Measurements from ENCODE around the gene PCSK5. TPM values are rescaled to one million over a fixed set of nuclear protein-coding genes. Genes with fewer than 3 reads are reported as not detected.

Gene PCSK5
- total RNA-seq, 2 experiments from 2014 or later = 0.76 TPM; not detected in 1

- no peak for TF ChIP-seq CTCF (conservative IDR thresholded peaks at IDR 0.05; ENCODE audit: low read length)
- no peak for TF ChIP-seq EZH2phosphoT487 (IDR thresholded peaks at IDR 0.05; ENCODE audit: borderline replicate concordance, low read depth, low read length)
Measured at GRCh38 chr9:76311537-76311936, 421.1 kb downstream of the PCSK5 start.

GRCh38 chr9:76313771-76314170, 423.3 kb downstream of the PCSK5 start:
- POLR2A ChIA-PET = interaction anchor here (0.7 kb wide), 1 partner anchor 37 kb away, joined by 5 read pairs; no protein-coding TSS in a partner anchor
- Histone ChIP-seq H2AFZ (ENCODE audit: low read length) (no peak overlapping the region), H3K9me2 (ENCODE audit: insufficient read depth, low read length) (no peaks in the 10 kb centered on the region), H3K4me1 (ENCODE audit: insufficient read depth, low read length, poor library complexity, severe bottlenecking) (no peaks in the 10 kb centered on the region), H3K27ac (ENCODE audit: low read depth, low read length, poor library complexity, severe bottlenecking) (no peak overlapping the region), H4K20me1 (ENCODE audit: insufficient read depth, low read length) (no peaks in the 10 kb centered on the region), H3K9me3 (ENCODE audit: low read length) (no peaks in the 10 kb centered on the region), H3K79me2 (ENCODE audit: insufficient read depth, low read depth, low read length) (no peaks in the 10 kb centered on the region), H3K4me2 (ENCODE audit: low read length) (no peak overlapping the region), H3K4me3 (ENCODE audit: low read depth, low read length, poor library complexity, severe bottlenecking) (no peak overlapping the region), H3K36me3 (ENCODE audit: insufficient read depth, low read length) (no peaks in the 10 kb centered on the region)
- DNase-seq (ENCODE audit: low spot score) = no peak
- BruUV-seq (replicated peaks) = no TSS peak
- intact Hi-C loops (cut with micrococcal nuclease; ENCODE audit: unreplicated experiment) = no loop called here
- CTCF ChIA-PET (ENCODE audit: unreplicated experiment) = no interaction called here
- no peak for TF ChIP-seq EZH2phosphoT487 (IDR thresholded peaks at IDR 0.05; ENCODE audit: borderline replicate concordance, low read depth, low read length)
- TF ChIP-seq CTCF (conservative IDR thresholded peaks at IDR 0.05; ENCODE audit: low read length) = no peak

More at GRCh38 chr9:76311537-76311936, 421.1 kb downstream of the PCSK5 start:
- Histone ChIP-seq H2AFZ (ENCODE audit: low read length) (no peak overlapping the region), H4K20me1 (ENCODE audit: insufficient read depth, low read length) (no peaks in the 10 kb centered on the region), H3K9me3 (ENCODE audit: low read length) (no peaks in the 10 kb centered on the region), H3K27ac (ENCODE audit: low read depth, low read length, poor library complexity, severe bottlenecking) (no peak overlapping the region), H3K4me1 (ENCODE audit: insufficient read depth, low read length, poor library complexity, severe bottlenecking) (no peaks in the 10 kb centered on the region), H3K79me2 (ENCODE audit: insufficient read depth, low read depth, low read length) (no peaks in the 10 kb centered on the region), H3K4me3 (ENCODE audit: low read depth, low read length, poor library complexity, severe bottlenecking) (no peak overlapping the region), H3K9me2 (ENCODE audit: insufficient read depth, low read length) (no peaks in the 10 kb centered on the region), H3K4me2 (ENCODE audit: low read length) (no peak overlapping the region), H3K36me3 (ENCODE audit: insufficient read depth, low read length) (no peaks in the 10 kb centered on the region)
- ChIA-PET POLR2A (no interaction called here), CTCF (ENCODE audit: unreplicated experiment) (no interaction called here)
- no TSS peak for BruUV-seq (replicated peaks)
- intact Hi-C loops (cut with micrococcal nuclease; ENCODE audit: unreplicated experiment) = no loop called here
- DNase-seq (ENCODE audit: low spot score) = no peak

- Histone ChIP-seq H3K36me3 (ENCODE audit: insufficient read depth, low read length) (no peaks in the 10 kb centered on the region), H4K20me1 (ENCODE audit: insufficient read depth, low read length) (no peaks in the 10 kb centered on the region), H3K9me2 (ENCODE audit: insufficient read depth, low read length) (no peaks in the 10 kb centered on the region), H3K4me3 (ENCODE audit: low read depth, low read length, poor library complexity, severe bottlenecking) (no peak overlapping the region), H3K4me2 (ENCODE audit: low read length) (no peak overlapping the region), H3K79me2 (ENCODE audit: insufficient read depth, low read depth, low read length) (no peaks in the 10 kb centered on the region), H3K9me3 (ENCODE audit: low read length) (no peaks in the 10 kb centered on the region), H3K4me1 (ENCODE audit: insufficient read depth, low read length, poor library complexity, severe bottlenecking) (no peaks in the 10 kb centered on the region), H2AFZ (ENCODE audit: low read length) (no peak overlapping the region), H3K27ac (ENCODE audit: low read depth, low read length, poor library complexity, severe bottlenecking) (no peak overlapping the region)
- intact Hi-C loops (cut with micrococcal nuclease; ENCODE audit: unreplicated experiment) = no loop called here
- DNase-seq (ENCODE audit: low spot score) = no peak
- TF ChIP-seq CTCF (conservative IDR thresholded peaks at IDR 0.05; ENCODE audit: low read length) = no peak
- TF ChIP-seq EZH2phosphoT487 (IDR thresholded peaks at IDR 0.05; ENCODE audit: borderline replicate concordance, low read depth, low read length) = no peak
- POLR2A ChIA-PET = interaction anchor here (0.6 to 0.7 kb wide), 2 partner anchors 37 to 376 kb away, joined by 3 to 5 read pairs; no protein-coding TSS in a partner anchor
- CTCF ChIA-PET (ENCODE audit: unreplicated experiment) = no interaction called here
- no TSS peak for BruUV-seq (replicated peaks)
Measured at GRCh38 chr9:76314321-76314720, 423.8 kb downstream of the PCSK5 start.

Data from OCI-LY7 (cell line).